WTC11 (cell line): ENCODE measurements around the gene COG1.

Experiments
- ATF1 ChIP-seq: sonication (generic); formaldehyde crosslinking; IDR thresholded peaks from 2 replicates; pipeline ENCODE4 v1.8.1; 2023; ENCODE audit warnings: mild to moderate bottlenecking, moderate library complexity, missing genetic modification reagents
- FOXJ3 ChIP-seq: sonication (generic); formaldehyde crosslinking; IDR thresholded peaks from 2 replicates; pipeline ENCODE4 v1.9.0; 2021; ENCODE audit warnings: missing genetic modification reagents, mild to moderate bottlenecking, borderline replicate concordance
- NFE2L1 ChIP-seq: sonication (generic); formaldehyde crosslinking; IDR thresholded peaks from 2 replicates; pipeline ENCODE4 v1.8.1; 2023; ENCODE audit warnings: missing genetic modification reagents
- TF ChIP-seq, protein P1 (sequence below): fragments of 200-600 bp; IDR thresholded peaks from 2 replicates; pipeline ENCODE4 v1.8.0; 2022; ENCODE audit warnings: antibody characterized with exemption
- TF ChIP-seq, protein P2 (sequence below): sonication (generic); formaldehyde crosslinking; IDR thresholded peaks from 2 replicates; pipeline ENCODE4 v1.8.1; 2023; ENCODE audit warnings: mild to moderate bottlenecking, missing genetic modification reagents, moderate library complexity
- TF ChIP-seq, protein P3 (sequence below): fragments of 250-450 bp; sonication (Bioruptor Pico); IDR thresholded peaks from 2 replicates; pipeline ENCODE4 v1.9.0; 2021; ENCODE audit warnings: mild to moderate bottlenecking, borderline replicate concordance

DNA sequence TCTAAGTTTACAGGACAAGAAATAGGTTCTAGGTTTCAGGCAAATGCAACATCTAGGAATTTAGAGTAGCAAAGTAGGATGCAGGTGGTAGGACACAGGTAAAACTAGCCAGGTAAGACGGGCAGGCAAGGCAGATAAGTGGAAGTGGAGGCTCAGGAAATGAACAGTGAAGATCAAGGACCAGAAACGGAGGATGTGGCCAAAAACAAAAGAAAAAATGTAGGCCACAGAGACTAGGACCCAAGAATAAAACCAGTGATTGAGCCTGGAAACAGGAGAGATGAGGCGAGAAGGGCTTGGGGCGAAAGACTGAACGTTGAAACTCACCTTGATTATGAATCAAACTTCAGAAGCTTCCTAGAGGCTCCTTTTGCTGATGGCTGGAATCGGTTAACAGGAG, 44.9 kb downstream of the COG1 start:
- TF ChIP-seq NFE2L1 (CRISPR knock-in tag) (no peak), ATF1 (CRISPR knock-in tag) (no peak), FOXJ3 (CRISPR knock-in tag) (no peak)
- TF ChIP-seq, protein P1, sequence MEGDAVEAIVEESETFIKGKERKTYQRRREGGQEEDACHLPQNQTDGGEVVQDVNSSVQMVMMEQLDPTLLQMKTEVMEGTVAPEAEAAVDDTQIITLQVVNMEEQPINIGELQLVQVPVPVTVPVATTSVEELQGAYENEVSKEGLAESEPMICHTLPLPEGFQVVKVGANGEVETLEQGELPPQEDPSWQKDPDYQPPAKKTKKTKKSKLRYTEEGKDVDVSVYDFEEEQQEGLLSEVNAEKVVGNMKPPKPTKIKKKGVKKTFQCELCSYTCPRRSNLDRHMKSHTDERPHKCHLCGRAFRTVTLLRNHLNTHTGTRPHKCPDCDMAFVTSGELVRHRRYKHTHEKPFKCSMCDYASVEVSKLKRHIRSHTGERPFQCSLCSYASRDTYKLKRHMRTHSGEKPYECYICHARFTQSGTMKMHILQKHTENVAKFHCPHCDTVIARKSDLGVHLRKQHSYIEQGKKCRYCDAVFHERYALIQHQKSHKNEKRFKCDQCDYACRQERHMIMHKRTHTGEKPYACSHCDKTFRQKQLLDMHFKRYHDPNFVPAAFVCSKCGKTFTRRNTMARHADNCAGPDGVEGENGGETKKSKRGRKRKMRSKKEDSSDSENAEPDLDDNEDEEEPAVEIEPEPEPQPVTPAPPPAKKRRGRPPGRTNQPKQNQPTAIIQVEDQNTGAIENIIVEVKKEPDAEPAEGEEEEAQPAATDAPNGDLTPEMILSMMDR, result no peak
- TF ChIP-seq, protein P2, sequence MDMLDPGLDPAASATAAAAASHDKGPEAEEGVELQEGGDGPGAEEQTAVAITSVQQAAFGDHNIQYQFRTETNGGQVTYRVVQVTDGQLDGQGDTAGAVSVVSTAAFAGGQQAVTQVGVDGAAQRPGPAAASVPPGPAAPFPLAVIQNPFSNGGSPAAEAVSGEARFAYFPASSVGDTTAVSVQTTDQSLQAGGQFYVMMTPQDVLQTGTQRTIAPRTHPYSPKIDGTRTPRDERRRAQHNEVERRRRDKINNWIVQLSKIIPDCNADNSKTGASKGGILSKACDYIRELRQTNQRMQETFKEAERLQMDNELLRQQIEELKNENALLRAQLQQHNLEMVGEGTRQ (CRISPR knock-in tag), result no peak
- TF ChIP-seq, protein P3, sequence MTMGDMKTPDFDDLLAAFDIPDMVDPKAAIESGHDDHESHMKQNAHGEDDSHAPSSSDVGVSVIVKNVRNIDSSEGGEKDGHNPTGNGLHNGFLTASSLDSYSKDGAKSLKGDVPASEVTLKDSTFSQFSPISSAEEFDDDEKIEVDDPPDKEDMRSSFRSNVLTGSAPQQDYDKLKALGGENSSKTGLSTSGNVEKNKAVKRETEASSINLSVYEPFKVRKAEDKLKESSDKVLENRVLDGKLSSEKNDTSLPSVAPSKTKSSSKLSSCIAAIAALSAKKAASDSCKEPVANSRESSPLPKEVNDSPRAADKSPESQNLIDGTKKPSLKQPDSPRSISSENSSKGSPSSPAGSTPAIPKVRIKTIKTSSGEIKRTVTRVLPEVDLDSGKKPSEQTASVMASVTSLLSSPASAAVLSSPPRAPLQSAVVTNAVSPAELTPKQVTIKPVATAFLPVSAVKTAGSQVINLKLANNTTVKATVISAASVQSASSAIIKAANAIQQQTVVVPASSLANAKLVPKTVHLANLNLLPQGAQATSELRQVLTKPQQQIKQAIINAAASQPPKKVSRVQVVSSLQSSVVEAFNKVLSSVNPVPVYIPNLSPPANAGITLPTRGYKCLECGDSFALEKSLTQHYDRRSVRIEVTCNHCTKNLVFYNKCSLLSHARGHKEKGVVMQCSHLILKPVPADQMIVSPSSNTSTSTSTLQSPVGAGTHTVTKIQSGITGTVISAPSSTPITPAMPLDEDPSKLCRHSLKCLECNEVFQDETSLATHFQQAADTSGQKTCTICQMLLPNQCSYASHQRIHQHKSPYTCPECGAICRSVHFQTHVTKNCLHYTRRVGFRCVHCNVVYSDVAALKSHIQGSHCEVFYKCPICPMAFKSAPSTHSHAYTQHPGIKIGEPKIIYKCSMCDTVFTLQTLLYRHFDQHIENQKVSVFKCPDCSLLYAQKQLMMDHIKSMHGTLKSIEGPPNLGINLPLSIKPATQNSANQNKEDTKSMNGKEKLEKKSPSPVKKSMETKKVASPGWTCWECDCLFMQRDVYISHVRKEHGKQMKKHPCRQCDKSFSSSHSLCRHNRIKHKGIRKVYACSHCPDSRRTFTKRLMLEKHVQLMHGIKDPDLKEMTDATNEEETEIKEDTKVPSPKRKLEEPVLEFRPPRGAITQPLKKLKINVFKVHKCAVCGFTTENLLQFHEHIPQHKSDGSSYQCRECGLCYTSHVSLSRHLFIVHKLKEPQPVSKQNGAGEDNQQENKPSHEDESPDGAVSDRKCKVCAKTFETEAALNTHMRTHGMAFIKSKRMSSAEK, result no peak
